ENCODE measurements around the gene INPP4A.

DNA sequence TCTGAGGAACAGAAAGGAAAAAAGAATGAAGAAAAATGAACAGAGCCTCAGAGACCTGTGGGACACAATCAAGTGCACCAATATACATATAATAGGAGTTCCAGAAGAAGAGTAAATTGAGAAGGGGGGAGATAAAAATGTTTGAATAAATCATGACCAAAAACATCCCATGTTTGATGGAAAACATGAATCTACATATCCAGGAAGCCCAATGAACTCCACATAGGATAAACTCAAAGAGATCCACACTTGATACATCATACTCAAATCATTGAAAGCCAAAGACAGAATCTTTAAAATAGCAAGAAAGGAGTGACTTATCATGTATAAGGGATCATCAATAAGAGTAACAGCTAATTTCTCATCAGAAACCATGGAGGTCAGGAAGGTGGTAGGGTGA lies 83.7 kb downstream of the INPP4A start:
- TF ChIP-seq BACH2 (CRISPR knock-in tag; IDR thresholded peaks at IDR 0.05; ENCODE audit: borderline replicate concordance) (no peak), ESRRG (CRISPR knock-in tag; IDR thresholded peaks at IDR 0.05) (no peak), ZNF8 (CRISPR knock-in tag; IDR thresholded peaks at IDR 0.05) (no peak)
- TF ChIP-seq, protein P1, sequence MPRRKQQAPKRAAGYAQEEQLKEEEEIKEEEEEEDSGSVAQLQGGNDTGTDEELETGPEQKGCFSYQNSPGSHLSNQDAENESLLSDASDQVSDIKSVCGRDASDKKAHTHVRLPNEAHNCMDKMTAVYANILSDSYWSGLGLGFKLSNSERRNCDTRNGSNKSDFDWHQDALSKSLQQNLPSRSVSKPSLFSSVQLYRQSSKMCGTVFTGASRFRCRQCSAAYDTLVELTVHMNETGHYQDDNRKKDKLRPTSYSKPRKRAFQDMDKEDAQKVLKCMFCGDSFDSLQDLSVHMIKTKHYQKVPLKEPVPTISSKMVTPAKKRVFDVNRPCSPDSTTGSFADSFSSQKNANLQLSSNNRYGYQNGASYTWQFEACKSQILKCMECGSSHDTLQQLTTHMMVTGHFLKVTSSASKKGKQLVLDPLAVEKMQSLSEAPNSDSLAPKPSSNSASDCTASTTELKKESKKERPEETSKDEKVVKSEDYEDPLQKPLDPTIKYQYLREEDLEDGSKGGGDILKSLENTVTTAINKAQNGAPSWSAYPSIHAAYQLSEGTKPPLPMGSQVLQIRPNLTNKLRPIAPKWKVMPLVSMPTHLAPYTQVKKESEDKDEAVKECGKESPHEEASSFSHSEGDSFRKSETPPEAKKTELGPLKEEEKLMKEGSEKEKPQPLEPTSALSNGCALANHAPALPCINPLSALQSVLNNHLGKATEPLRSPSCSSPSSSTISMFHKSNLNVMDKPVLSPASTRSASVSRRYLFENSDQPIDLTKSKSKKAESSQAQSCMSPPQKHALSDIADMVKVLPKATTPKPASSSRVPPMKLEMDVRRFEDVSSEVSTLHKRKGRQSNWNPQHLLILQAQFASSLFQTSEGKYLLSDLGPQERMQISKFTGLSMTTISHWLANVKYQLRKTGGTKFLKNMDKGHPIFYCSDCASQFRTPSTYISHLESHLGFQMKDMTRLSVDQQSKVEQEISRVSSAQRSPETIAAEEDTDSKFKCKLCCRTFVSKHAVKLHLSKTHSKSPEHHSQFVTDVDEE (CRISPR knock-in tag; IDR thresholded peaks at IDR 0.05), result no peak
- TF ChIP-seq, protein P2, sequence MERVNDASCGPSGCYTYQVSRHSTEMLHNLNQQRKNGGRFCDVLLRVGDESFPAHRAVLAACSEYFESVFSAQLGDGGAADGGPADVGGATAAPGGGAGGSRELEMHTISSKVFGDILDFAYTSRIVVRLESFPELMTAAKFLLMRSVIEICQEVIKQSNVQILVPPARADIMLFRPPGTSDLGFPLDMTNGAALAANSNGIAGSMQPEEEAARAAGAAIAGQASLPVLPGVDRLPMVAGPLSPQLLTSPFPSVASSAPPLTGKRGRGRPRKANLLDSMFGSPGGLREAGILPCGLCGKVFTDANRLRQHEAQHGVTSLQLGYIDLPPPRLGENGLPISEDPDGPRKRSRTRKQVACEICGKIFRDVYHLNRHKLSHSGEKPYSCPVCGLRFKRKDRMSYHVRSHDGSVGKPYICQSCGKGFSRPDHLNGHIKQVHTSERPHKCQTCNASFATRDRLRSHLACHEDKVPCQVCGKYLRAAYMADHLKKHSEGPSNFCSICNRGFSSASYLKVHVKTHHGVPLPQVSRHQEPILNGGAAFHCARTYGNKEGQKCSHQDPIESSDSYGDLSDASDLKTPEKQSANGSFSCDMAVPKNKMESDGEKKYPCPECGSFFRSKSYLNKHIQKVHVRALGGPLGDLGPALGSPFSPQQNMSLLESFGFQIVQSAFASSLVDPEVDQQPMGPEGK (CRISPR knock-in tag; IDR thresholded peaks at IDR 0.05; ENCODE audit: borderline replicate concordance), result no peak
- TF ChIP-seq, protein P3, sequence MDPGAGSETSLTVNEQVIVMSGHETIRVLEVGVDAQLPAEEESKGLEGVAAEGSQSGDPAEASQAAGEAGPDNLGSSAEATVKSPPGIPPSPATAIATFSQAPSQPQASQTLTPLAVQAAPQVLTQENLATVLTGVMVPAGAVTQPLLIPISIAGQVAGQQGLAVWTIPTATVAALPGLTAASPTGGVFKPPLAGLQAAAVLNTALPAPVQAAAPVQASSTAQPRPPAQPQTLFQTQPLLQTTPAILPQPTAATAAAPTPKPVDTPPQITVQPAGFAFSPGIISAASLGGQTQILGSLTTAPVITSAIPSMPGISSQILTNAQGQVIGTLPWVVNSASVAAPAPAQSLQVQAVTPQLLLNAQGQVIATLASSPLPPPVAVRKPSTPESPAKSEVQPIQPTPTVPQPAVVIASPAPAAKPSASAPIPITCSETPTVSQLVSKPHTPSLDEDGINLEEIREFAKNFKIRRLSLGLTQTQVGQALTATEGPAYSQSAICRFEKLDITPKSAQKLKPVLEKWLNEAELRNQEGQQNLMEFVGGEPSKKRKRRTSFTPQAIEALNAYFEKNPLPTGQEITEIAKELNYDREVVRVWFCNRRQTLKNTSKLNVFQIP (CRISPR knock-in tag; IDR thresholded peaks at IDR 0.05; ENCODE audit: borderline replicate concordance, low read depth), result no peak
- TF ChIP-seq, protein P4, sequence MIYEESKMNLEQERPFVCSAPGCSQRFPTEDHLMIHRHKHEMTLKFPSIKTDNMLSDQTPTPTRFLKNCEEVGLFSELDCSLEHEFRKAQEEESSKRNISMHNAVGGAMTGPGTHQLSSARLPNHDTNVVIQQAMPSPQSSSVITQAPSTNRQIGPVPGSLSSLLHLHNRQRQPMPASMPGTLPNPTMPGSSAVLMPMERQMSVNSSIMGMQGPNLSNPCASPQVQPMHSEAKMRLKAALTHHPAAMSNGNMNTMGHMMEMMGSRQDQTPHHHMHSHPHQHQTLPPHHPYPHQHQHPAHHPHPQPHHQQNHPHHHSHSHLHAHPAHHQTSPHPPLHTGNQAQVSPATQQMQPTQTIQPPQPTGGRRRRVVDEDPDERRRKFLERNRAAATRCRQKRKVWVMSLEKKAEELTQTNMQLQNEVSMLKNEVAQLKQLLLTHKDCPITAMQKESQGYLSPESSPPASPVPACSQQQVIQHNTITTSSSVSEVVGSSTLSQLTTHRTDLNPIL (CRISPR knock-in tag; IDR thresholded peaks at IDR 0.05; ENCODE audit: low read depth), result no peak

All from SK-N-SH treated with all-trans-retinoic acid at 6 μM for 48 hours (cell line).